Esophagus squamous epithelium (tissue), 5 donors: ENCODE measurements around the gene AGFG2. TPM values are rescaled to one million over a fixed set of nuclear protein-coding genes. Genes with fewer than 3 reads are reported as not detected.

ENCODE experiments used
- DNase-seq: peaks from one replicate; lab custom pipeline; 2025; lab: John Stamatoyannopoulos, UW
- H3K27ac ChIP-seq, 4 donors: fragments of 200-600 bp; sonication (generic); one replicate each; pipeline ENCODE4 v1.5.1; 2016 to 2019; ENCODE audit warnings: mild to moderate bottlenecking in 1 of 4
- H3K27me3 ChIP-seq, 4 donors: fragments of 200-600 bp; sonication (generic); 1 replicate in 3 of 4; 2 replicates in 1 of 4; pipeline versions ENCODE4 v1.5.1 to v1.6.0; 2017 to 2021; ENCODE audit warnings: antibody characterized with exemption in 1 of 4
- H3K36me3 ChIP-seq, 3 donors: fragments of 200-600 bp; sonication (generic); one replicate each; pipeline ENCODE4 v1.5.1; 2016 to 2019
- H3K4me1 ChIP-seq, 3 donors: fragments of 200-600 bp; sonication (generic); one replicate each; pipeline ENCODE4 v1.5.1; 2017 to 2019
- H3K4me3 ChIP-seq, 4 donors: fragments of 200-600 bp; sonication (generic); 1 replicate in 3 of 4; 2 replicates in 1 of 4; pipeline ENCODE4 v1.5.1; 2016 to 2019; ENCODE audit warnings: mild to moderate bottlenecking in 2 of 4, moderate library complexity in 1 of 4
- H3K9me3 ChIP-seq, 3 donors: fragments of 200-600 bp; sonication (generic); one replicate each; pipeline ENCODE4 v1.5.1; 2016 to 2019
- POLR2A ChIP-seq, 4 donors: fragments of 450-650 bp; IDR thresholded peaks; one replicate each; pipeline ENCODE4 v1.6.1; 2017; ENCODE audit warnings: antibody characterized with exemption in 4 of 4, mild to moderate bottlenecking in 4 of 4, moderate library complexity in 3 of 4
- WGBS, 2 donors: methylation state at CpG; one replicate each; pipeline ENCODE4 v1.1.5; 2018; 5-methylcytosine and 5-hydroxymethylcytosine counted together
- intact Hi-C: fragments of 100-400 bp; cut with DNase I; formaldehyde crosslinking; loops from one replicate; pipeline ENCODE4 v1.15.0; 2022
- total RNA-seq, 4 donors: library from RNA; depleted of rRNA; stranded (reverse); fragments of >200 nt; gene quantifications; one replicate each; pipeline ENCODE4 v1.1.0, GENCODE V29; 2016
- TF ChIP-seq, protein P1 (sequence below), 6 experiments: fragments of 450-650 bp in 4 of 6; fragments of 200-600 bp in 2 of 6; sonication (generic) in 2 of 6; IDR thresholded peaks; one replicate each; pipeline ENCODE4 v1.5.1; 2016 to 2019; ENCODE audit warnings: antibody characterized with exemption in 6 of 6, mild to moderate bottlenecking in 4 of 6, moderate library complexity in 4 of 6
- donor health status: DM: yes; HTN: yes; CAD: no.

AGFG2 gene
- total RNA-seq, 4 donors from 2014 or later = 14.5 to 49.2 (median 26.6) TPM

GRCh38 chr7:100559127-100559526 lies 20.1 kb downstream of the AGFG2 start:
- no peaks in the 10 kb centered on the region for H3K9me3 ChIP-seq
- TF ChIP-seq POLR2A (IDR thresholded peaks at IDR 0.05) = no peak
- TF ChIP-seq, protein P1, sequence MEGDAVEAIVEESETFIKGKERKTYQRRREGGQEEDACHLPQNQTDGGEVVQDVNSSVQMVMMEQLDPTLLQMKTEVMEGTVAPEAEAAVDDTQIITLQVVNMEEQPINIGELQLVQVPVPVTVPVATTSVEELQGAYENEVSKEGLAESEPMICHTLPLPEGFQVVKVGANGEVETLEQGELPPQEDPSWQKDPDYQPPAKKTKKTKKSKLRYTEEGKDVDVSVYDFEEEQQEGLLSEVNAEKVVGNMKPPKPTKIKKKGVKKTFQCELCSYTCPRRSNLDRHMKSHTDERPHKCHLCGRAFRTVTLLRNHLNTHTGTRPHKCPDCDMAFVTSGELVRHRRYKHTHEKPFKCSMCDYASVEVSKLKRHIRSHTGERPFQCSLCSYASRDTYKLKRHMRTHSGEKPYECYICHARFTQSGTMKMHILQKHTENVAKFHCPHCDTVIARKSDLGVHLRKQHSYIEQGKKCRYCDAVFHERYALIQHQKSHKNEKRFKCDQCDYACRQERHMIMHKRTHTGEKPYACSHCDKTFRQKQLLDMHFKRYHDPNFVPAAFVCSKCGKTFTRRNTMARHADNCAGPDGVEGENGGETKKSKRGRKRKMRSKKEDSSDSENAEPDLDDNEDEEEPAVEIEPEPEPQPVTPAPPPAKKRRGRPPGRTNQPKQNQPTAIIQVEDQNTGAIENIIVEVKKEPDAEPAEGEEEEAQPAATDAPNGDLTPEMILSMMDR (IDR thresholded peaks at IDR 0.05) = no peak
- peaks cover 4 to 71% (median 16%) of the 10 kb centered on the region in 3 donors for H3K36me3 ChIP-seq
- peak overlapping the region in 3 of 4 donors; percentile 28 to 81 (median 70) for H3K27ac ChIP-seq
- H3K4me3 ChIP-seq = no peak overlapping the region
- no peaks in the 10 kb centered on the region for H3K27me3 ChIP-seq
- no peak for DNase-seq
- peaks cover 9 to 55% (median 9%) of the 10 kb centered on the region in 3 donors for H3K4me1 ChIP-seq
- intact Hi-C loops = no loop called here
- 79 to 94% methylated on average over 4 of the region's 4 CpGs for WGBS, 2 donors

- no peaks in the 10 kb centered on the region for H3K27me3 ChIP-seq
- no peak for DNase-seq
- intact Hi-C loops = loop anchor here (5.0 kb wide), 1 partner anchor 131 kb away; the partner anchor contains the start of gene GIGYF1
- peaks cover 9 to 39% (median 9%) of the 10 kb centered on the region in 3 donors for H3K4me1 ChIP-seq
- TF ChIP-seq, protein P1 (IDR thresholded peaks at IDR 0.05) = no peak
- no peak for TF ChIP-seq POLR2A (IDR thresholded peaks at IDR 0.05)
- H3K36me3 ChIP-seq = peaks cover 4 to 77% (median 15%) of the 10 kb centered on the region in 3 donors
- no peak overlapping the region for H3K27ac ChIP-seq
- H3K4me3 ChIP-seq = peak overlapping the region in 1 of 4 donors; percentile 12
- no peaks in the 10 kb centered on the region for H3K9me3 ChIP-seq
- WGBS, 2 donors = 88 to 90% methylated on average over 4 to 7 of the region's 12 CpGs
Observed at GRCh38 chr7:100561491-100562194, 22.6 kb downstream of the AGFG2 start.

DNA sequence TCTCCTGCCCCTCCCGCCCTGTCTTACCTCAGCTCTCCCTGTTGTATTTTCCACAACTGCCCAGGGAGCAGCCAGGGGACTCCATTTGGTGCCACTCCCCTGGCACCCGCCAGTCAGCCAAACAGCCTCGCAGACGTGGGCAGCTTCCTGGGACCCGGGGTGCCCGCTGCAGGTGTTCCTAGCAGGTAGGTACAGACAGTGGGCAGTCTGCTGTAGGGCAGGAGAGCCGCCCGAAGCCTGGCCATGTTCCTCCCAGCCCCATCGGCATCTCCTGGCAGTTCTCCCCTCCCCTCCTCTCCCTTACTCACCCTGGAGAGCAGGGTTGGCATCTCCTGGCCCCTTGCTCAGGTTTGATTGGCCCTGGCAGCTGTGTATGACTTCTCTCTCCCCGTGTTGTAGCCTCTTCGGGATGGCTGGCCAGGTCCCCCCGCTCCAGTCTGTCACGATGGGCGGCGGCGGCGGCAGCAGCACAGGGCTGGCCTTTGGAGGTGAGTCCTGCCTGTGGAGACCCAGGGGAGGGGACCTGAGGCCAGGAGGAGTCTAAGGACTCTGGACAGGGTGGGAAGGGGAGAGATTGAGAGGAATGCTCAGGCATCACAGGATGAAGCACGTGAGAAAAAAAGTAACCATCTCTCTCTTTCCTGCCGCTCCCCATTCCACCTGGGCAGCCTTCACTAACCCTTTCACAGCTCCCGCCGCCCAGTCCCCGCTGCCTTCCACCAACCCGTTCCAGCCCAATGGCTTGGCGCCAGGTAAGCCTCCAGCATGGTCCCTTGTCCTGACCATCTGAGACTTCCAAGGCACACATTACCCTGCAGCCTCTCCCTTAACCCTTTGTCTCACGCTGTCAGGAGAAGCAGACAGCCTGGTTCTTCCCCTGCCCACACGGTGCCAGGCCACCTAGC lies 23.4 kb downstream of the AGFG2 start:
- DNase-seq = no peak
- no peak overlapping the region for H3K27ac ChIP-seq
- intact Hi-C loops = loop anchor here (5.0 kb wide), 1 partner anchor 130 kb away; the partner anchor contains the start of gene GIGYF1
- no peaks in the 10 kb centered on the region for H3K9me3 ChIP-seq
- H3K4me1 ChIP-seq = peaks cover 9 to 46% (median 9%) of the 10 kb centered on the region in 3 donors
- H3K27me3 ChIP-seq = no peaks in the 10 kb centered on the region
- H3K4me3 ChIP-seq = no peak overlapping the region
- H3K36me3 ChIP-seq = peaks cover 4 to 69% (median 15%) of the 10 kb centered on the region in 3 donors
- 83 to 89% methylated on average over 12 to 16 of the region's 26 CpGs for WGBS, 2 donors
- TF ChIP-seq, protein P1 (IDR thresholded peaks at IDR 0.05) = no peak
- no peak for TF ChIP-seq POLR2A (IDR thresholded peaks at IDR 0.05)

DNA sequence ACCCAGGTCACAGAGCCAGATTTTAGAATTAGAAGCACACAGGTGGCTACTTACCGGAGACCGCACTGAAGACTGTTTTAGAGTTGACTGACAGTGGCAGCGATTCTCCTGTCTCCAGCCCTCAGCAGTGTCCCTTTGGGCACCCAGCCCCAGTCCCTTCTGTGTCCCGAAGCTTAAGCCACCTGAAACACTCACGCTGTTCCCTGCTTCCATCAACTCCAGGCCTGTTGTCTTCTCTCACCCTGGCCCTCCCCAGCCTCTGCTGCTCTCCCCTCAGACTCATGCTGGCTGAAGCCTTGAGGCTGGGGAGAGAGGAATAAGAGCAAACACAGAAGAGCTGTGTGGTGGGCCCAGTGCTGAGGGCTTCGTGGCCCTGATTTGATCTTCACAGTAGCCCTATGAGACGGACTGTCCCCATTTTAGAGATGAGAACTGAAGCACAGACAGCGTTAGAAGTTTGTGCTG lies 24.1 kb downstream of the AGFG2 start:
- Histone ChIP-seq H3K9me3 (no peaks in the 10 kb centered on the region), H3K4me1 (peaks cover 9 to 53% (median 9%) of the 10 kb centered on the region in 3 donors), H3K4me3 (no peak overlapping the region), H3K27me3 (no peaks in the 10 kb centered on the region), H3K36me3 (peaks cover 4 to 63% (median 15%) of the 10 kb centered on the region in 3 donors), H3K27ac (no peak overlapping the region)
- TF ChIP-seq, protein P1 (IDR thresholded peaks at IDR 0.05) = no peak
- TF ChIP-seq POLR2A (IDR thresholded peaks at IDR 0.05) = no peak
- no peak for DNase-seq
- intact Hi-C loops = loop anchor here (5.0 kb wide), 1 partner anchor 129 kb away; the partner anchor contains the start of gene GIGYF1
- WGBS, 2 donors = 86 to 100% methylated on average over 4 to 7 of the region's 8 CpGs
